Heart right ventricle (tissue), 16 donors: ENCODE results near the gene FAM53C. TPM values are rescaled to one million over a fixed set of nuclear protein-coding genes. Genes with fewer than 3 reads are reported as not detected.
"Not testable (repeated sequence)": the region's sequence is repeated elsewhere in the genome, so short reads cannot be mapped to it uniquely, and the experiment has no call there.

Source experiments
- ATAC-seq, 8 donors: fragments of 200-7000 bp; cut with Tn5 transposase; one replicate each; pipeline ENCODE4 v1.9.1; 2020; ENCODE audit warnings: mild to moderate bottlenecking in 8 of 8, moderate library complexity in 8 of 8, moderate number of reproducible peaks in 1 of 8
- DNase-seq, 2 donors: peaks; one replicate each; pipeline ENCODE4 v3.0.0-alpha.2; 2020
- H3K27ac ChIP-seq, 10 donors: fragments of 200-600 bp; sonication (generic) in 2 of 10; one replicate each; pipeline versions ENCODE4 v1.5.0 to v1.8.0; 2020 to 2022; ENCODE audit warnings: mild to moderate bottlenecking in 3 of 10
- H3K27me3 ChIP-seq, 7 donors: fragments of 200-600 bp; one replicate each; pipeline ENCODE4 v1.8.0; 2021 to 2022; ENCODE audit warnings: mild to moderate bottlenecking in 2 of 7
- H3K36me3 ChIP-seq, 9 donors: fragments of 200-600 bp; sonication (generic) in 1 of 9; one replicate each; pipeline versions ENCODE4 v1.5.0 to v1.8.0; 2020 to 2022; ENCODE audit warnings: mild to moderate bottlenecking in 2 of 9
- H3K4me1 ChIP-seq, 9 donors: fragments of 200-600 bp; sonication (generic) in 1 of 9; one replicate each; pipeline versions ENCODE4 v1.5.0 to v1.8.0; 2020 to 2022; ENCODE audit warnings: mild to moderate bottlenecking in 4 of 9
- H3K4me3 ChIP-seq, 10 donors: fragments of 200-600 bp; sonication (generic) in 2 of 10; one replicate each; pipeline versions ENCODE4 v1.5.0 to v1.8.0; 2020 to 2022; ENCODE audit warnings: mild to moderate bottlenecking in 7 of 10, moderate library complexity in 2 of 10
- H3K9me3 ChIP-seq, 11 donors: fragments of 200-600 bp in 10 of 11; sonication (generic) in 2 of 11; one replicate each; pipeline versions ENCODE4 v1.5.0 to v1.8.0; 2013 to 2022; ENCODE audit warnings: mild to moderate bottlenecking in 2 of 11, control low read depth in 1 of 11, moderate library complexity in 1 of 11
- CTCF ChIP-seq, 9 donors: fragments of 200-600 bp; sonication (generic) in 2 of 9; IDR thresholded peaks; one replicate each; pipeline versions ENCODE4 v1.5.0 to v1.8.0; 2021 to 2022; ENCODE audit warnings: antibody characterized with exemption in 9 of 9, mild to moderate bottlenecking in 5 of 9, moderate library complexity in 1 of 9
- WGBS, 2 donors: extraction: QIAGEN DNeasy Blood & Tissue Kit; methylation state at CpG; one replicate each; pipeline ENCODE4 v1.1.7; 2013; ENCODE audit warnings: inconsistent platforms in 1 of 2; 5-methylcytosine and 5-hydroxymethylcytosine counted together
- intact Hi-C, 10 donors: fragments of 100-400 bp; cut with DNase I; formaldehyde crosslinking; loops; one replicate each; pipeline versions ENCODE4 v1.11.1 to v1.14.2; 2022
- polyA plus RNA-seq, 2 donors: library from polyadenylated mRNA; stranded (reverse); fragments of 200-250 nt; gene quantifications; one replicate each; pipeline ENCODE4 v1.2.3, GENCODE V29; 2013
- total RNA-seq, 10 donors: library from RNA; stranded (reverse); fragmentation: NEBNext Ultra II Directional in 3 of 10; extraction: Animal tissue kit (Norgen Biotek cat#: 25700) in 3 of 10; gene quantifications; one replicate each; pipeline versions ENCODE4 v1.2.1 to v1.2.4, GENCODE V29; 2021 to 2023
- donor health status: Arrhythmogenic right ventricular cardiomyopathy.
- donor health status: ischemic (EF 13 %, LVEDD 7.1; RV severe dilation, severe dysfunction).
- donor health status: healthy with polysubstance abuse.
- donor health status: DM: no; HTN: yes; CAD: no.
- donor health status: DM: no; HTN: no; CAD: no.
- donor health status: ischemic (EF 25% LVEDD 6.9; RV normal size, moderate dysfunction).
- donor health status: ischemic (EF 25% LVEDD 5.7; RV mildly dilated, moderate dysfunction).
- donor health status: healthy.
- donor health status: DM: yes; HTN: yes; CAD: no.
- donor health status: Ischemic cardiomyopathy.
- donor health status: ischemic (EF 35%, LVEDD 5.7; RV mildly dilated, moderate dysfunction).
- donor health status: nonischemic (EF 11% LVEDD 7.7; RV severe dilation, severe dysfunction).
- donor health status: DM: yes; HTN: yes; CAD: no.
- donor health status: PGD.
- donor health status: ischemic (EF 29% LVEDD 5.4; RV normal size, mild dysfunction).
- donor health status: nonischemic (EF 23%, LVEDD 6.1; RV moderate dilation, normal function).

Gene FAM53C
- total and polyA plus RNA-seq, 12 donors, result 8.8 to 29.9 (median 24.2) TPM

- TF ChIP-seq CTCF (IDR thresholded peaks at IDR 0.05), result no peak
- intact Hi-C loops, result no loop called here
- no peak for ATAC-seq
- Histone ChIP-seq H3K27me3 (no peaks in the 10 kb centered on the region), H3K9me3 (no peaks in the 10 kb centered on the region), H3K4me3 (no peak overlapping the region), H3K4me1 (no peaks in the 10 kb centered on the region), H3K27ac (no peak overlapping the region), H3K36me3 (peaks cover 0 to 10% (median 0%) of the 10 kb centered on the region in 9 donors)
- WGBS, 2 donors, result 89 to 94% methylated on average over 7 of the region's 7 CpGs
- DNase-seq, result no peak
Measured at GRCh38 chr5:138315751-138316278, 22.3 kb upstream of the FAM53C start.

GRCh38 chr5:138316355-138316754 is 21.7 kb upstream of the FAM53C start:
- Histone ChIP-seq H3K27me3 (no peaks in the 10 kb centered on the region), H3K36me3 (peaks cover 0 to 10% (median 0%) of the 10 kb centered on the region in 9 donors), H3K27ac (no peak overlapping the region), H3K9me3 (no peaks in the 10 kb centered on the region), H3K4me1 (no peaks in the 10 kb centered on the region), H3K4me3 (no peak overlapping the region)
- no peak for TF ChIP-seq CTCF (IDR thresholded peaks at IDR 0.05)
- 70 to 88% methylated on average over 3 of the region's 3 CpGs for WGBS, 2 donors
- DNase-seq, result no peak
- no peak for ATAC-seq
- intact Hi-C loops, result no loop called here

- H3K9me3 ChIP-seq, H3K4me1 ChIP-seq, H3K4me3 ChIP-seq, H3K27ac ChIP-seq, intact Hi-C loops, H3K27me3 ChIP-seq, ATAC-seq, DNase-seq: not testable (repeated sequence)
- peaks cover 0 to 10% (median 0%) of the 10 kb centered on the region in 9 donors for H3K36me3 ChIP-seq
- WGBS, 2 donors, result 97 to 98% methylated on average over 4 of the region's 4 CpGs
Measured at GRCh38 chr5:138318211-138318610, 19.9 kb upstream of the FAM53C start.

GRCh38 chr5:138330813-138331448 is 7.1 kb upstream of the FAM53C start:
- DNase-seq (no peak), ATAC-seq (no peak)
- WGBS, 2 donors, result 4% methylated on average over 12 of the region's 12 CpGs
- Histone ChIP-seq H3K4me3 (peak overlapping the region in 9 of 10 donors; percentile 30 to 77 (median 52)), H3K36me3 (peaks cover 0 to 4% (median 0%) of the 10 kb centered on the region in 9 donors), H3K4me1 (peaks cover 2 to 17% (median 9%) of the 10 kb centered on the region in 9 donors), H3K9me3 (no peaks in the 10 kb centered on the region), H3K27ac (peak overlapping the region in 1 of 10 donors; percentile 51), H3K27me3 (no peaks in the 10 kb centered on the region)
- no peak for TF ChIP-seq CTCF (IDR thresholded peaks at IDR 0.05)
- intact Hi-C loops, result no loop called here
